Measurements from ENCODE around the gene SPACA9.

SPACA9 gene

DNA sequence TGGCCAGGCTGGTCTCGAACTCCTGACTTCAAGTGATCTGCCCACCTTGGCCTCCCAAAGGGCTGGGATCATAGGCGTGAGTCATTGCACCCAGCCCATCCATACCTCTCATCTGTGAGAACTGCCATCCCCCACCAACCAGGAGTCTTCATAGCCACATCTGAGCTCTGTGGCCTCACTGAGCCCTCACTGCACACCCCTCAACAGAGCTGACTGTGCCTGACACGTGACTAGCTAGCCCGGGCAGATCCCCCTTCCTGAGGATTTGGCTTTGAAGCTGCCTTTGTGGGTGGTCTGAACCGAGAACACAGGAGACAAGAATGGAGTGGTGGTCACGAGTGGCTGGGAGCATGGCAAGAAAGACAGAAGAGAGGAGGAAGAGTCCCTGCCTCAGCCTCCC is 16.2 kb upstream of the SPACA9 start:
- DNase-seq (ENCODE audit: insufficient read length, low spot score) (no peak), FAIRE-seq (no peak)
- TF ChIP-seq SPI1 (IDR thresholded peaks at IDR 0.05; ENCODE audit: low read depth, low read length) (no peak), POLR2A (IDR thresholded peaks at IDR 0.05; ENCODE audit: low read depth, low read length) (no peak), POU2F2 (IDR thresholded peaks at IDR 0.05; ENCODE audit: low read depth, low read length) (no peak), PAX5 (IDR thresholded peaks at IDR 0.05; ENCODE audit: insufficient read depth, low read length, severe bottlenecking) (no peak), TAF1 (IDR thresholded peaks at IDR 0.05; ENCODE audit: low read depth, low read length) (no peak), POLR2AphosphoS5 (IDR thresholded peaks at IDR 0.05; ENCODE audit: low read depth, low read length) (no peak)

DNA sequence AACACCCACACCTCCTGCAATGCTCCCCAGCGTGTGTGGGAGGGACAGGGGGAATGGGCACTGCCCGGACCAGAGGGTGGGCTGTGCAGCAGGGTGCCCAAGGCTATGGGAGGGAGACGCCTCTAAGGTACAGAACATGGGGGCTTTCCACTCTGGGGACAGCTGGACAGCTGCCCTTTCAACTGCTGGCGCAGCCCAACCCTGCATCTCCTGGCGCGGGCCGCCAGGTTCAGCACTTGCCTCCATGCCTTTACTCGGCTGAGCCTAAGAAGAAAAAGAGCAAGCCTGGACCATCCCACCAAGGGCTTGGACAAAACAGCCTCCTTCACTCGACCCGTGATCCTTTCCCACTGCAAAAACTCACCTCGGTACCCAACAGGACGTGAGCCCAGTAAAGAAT is 15.6 kb upstream of the SPACA9 start:
- DNase-seq (ENCODE audit: insufficient read length, low spot score) (no peak), FAIRE-seq (no peak)
- no peak for TF ChIP-seq POU2F2 (IDR thresholded peaks at IDR 0.05; ENCODE audit: low read depth, low read length)
- no peak for TF ChIP-seq POLR2AphosphoS5 (IDR thresholded peaks at IDR 0.05; ENCODE audit: low read depth, low read length)
- no peak for TF ChIP-seq SPI1 (IDR thresholded peaks at IDR 0.05; ENCODE audit: low read depth, low read length)
- no peak for TF ChIP-seq POLR2A (IDR thresholded peaks at IDR 0.05; ENCODE audit: low read depth, low read length)
- no peak for TF ChIP-seq PAX5 (IDR thresholded peaks at IDR 0.05; ENCODE audit: insufficient read depth, low read length, severe bottlenecking)

DNA sequence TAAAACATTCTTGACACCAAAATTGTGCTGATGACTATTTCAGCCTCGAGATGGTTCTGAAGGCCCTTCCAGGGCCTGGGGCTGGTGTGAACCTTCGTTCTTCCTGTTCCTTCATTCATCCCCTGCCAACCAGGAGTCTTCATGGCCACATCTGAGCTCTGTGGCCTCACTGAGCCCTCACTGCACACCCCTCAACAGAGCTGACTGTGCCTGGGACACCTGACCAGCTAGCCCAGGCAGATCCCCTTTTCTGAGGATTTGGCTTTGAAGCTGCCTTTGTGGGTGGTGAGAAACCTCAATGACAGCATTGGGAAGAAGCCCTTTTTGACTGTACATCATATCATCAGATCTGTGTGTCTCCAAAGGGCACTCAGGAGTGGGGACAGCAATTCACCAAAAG is 14.4 kb upstream of the SPACA9 start:
- DNase-seq (ENCODE audit: insufficient read length, low spot score): no peak
- no peak for TF ChIP-seq POLR2A (IDR thresholded peaks at IDR 0.05; ENCODE audit: low read depth, low read length)
- TF ChIP-seq PAX5 (IDR thresholded peaks at IDR 0.05; ENCODE audit: insufficient read depth, low read length, severe bottlenecking): no peak
- no peak for TF ChIP-seq POU2F2 (IDR thresholded peaks at IDR 0.05; ENCODE audit: low read depth, low read length)
- no peak for TF ChIP-seq SPI1 (IDR thresholded peaks at IDR 0.05; ENCODE audit: low read depth, low read length)
- TF ChIP-seq TAF1 (IDR thresholded peaks at IDR 0.05; ENCODE audit: low read depth, low read length): no peak
- TF ChIP-seq POLR2AphosphoS5 (IDR thresholded peaks at IDR 0.05; ENCODE audit: low read depth, low read length): no peak
- no peak for FAIRE-seq

DNA sequence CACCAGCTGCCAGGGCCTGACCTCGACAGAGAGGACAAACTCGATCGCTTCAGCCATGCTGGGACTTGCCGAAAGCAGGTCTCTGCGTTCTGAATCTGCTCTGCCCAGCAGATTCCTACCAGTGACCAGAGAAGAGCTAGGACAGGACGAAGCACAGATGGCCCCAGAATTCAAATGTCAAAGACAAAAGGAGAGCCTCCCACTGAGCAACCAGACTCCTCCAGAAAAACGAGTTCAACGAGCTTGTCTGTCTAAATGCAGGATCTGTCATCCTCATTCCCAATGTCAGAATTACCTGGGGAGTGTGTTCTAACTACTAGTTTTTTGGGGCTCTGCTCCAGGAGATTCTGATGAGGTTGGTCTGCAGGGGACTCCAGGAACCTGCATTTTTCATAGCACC is 14.0 kb upstream of the SPACA9 start:
- no peak for DNase-seq (ENCODE audit: insufficient read length, low spot score)
- no peak for FAIRE-seq
- TF ChIP-seq POLR2AphosphoS5 (IDR thresholded peaks at IDR 0.05; ENCODE audit: low read depth, low read length): no peak
- no peak for TF ChIP-seq POU2F2 (IDR thresholded peaks at IDR 0.05; ENCODE audit: low read depth, low read length)
- no peak for TF ChIP-seq PAX5 (IDR thresholded peaks at IDR 0.05; ENCODE audit: insufficient read depth, low read length, severe bottlenecking)
- no peak for TF ChIP-seq POLR2A (IDR thresholded peaks at IDR 0.05; ENCODE audit: low read depth, low read length)
- TF ChIP-seq TAF1 (IDR thresholded peaks at IDR 0.05; ENCODE audit: low read depth, low read length): no peak
- TF ChIP-seq SPI1 (IDR thresholded peaks at IDR 0.05; ENCODE audit: low read depth, low read length): no peak

DNA sequence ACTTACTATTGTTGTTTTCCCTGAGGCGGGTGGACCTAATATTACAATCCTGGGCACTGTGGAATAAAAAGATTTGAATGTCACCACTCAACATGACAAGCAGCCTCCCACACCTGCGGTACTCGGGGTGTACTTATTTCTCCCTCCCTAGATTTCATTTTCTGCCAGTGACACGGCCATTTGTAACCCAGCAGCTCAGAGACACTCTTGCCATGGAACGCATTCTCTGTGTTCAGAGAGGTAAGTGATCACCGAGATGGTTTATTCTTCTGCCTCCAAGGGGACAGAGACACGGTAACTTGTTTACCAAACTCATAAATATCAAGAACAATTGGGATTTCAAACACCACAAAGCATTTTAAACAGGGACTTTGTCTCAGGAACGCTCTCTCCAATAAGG is 11.8 kb upstream of the SPACA9 start:
- TF ChIP-seq SPI1 (IDR thresholded peaks at IDR 0.05; ENCODE audit: low read depth, low read length) (no peak), POU2F2 (IDR thresholded peaks at IDR 0.05; ENCODE audit: low read depth, low read length) (no peak), POLR2AphosphoS5 (IDR thresholded peaks at IDR 0.05; ENCODE audit: low read depth, low read length) (no peak), TAF1 (IDR thresholded peaks at IDR 0.05; ENCODE audit: low read depth, low read length) (no peak), POLR2A (IDR thresholded peaks at IDR 0.05; ENCODE audit: low read depth, low read length) (no peak), PAX5 (IDR thresholded peaks at IDR 0.05; ENCODE audit: insufficient read depth, low read length, severe bottlenecking) (no peak)
- FAIRE-seq: no peak
- DNase-seq (ENCODE audit: insufficient read length, low spot score): no peak

DNA sequence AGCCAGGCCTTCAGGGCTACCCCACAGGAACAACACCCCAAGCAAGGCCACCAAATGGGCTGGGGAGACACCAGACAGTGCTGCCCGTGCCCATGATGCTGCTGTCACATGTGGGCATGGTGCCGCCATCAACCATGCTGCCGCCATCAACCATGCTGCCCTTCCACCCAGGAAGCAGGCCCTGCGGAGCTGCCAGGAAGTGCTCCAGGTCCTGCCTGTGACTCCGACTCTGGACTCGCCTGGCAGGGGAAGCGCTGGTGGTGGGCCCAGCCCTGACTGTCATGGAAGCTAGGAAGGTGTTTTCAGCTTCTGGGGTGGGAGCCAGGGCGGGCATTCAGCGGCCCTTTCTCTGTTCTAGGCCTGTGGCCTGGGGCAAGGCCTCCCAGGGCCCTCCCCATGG is 9.4 kb upstream of the SPACA9 start:
- FAIRE-seq: no peak
- DNase-seq (ENCODE audit: insufficient read length, low spot score): no peak
- no peak for TF ChIP-seq POU2F2 (IDR thresholded peaks at IDR 0.05; ENCODE audit: low read depth, low read length)
- no peak for TF ChIP-seq SPI1 (IDR thresholded peaks at IDR 0.05; ENCODE audit: low read depth, low read length)
- no peak for TF ChIP-seq POLR2A (IDR thresholded peaks at IDR 0.05; ENCODE audit: low read depth, low read length)
- TF ChIP-seq POLR2AphosphoS5 (IDR thresholded peaks at IDR 0.05; ENCODE audit: low read depth, low read length): no peak
- no peak for TF ChIP-seq PAX5 (IDR thresholded peaks at IDR 0.05; ENCODE audit: insufficient read depth, low read length, severe bottlenecking)
- no peak for TF ChIP-seq TAF1 (IDR thresholded peaks at IDR 0.05; ENCODE audit: low read depth, low read length)

DNA sequence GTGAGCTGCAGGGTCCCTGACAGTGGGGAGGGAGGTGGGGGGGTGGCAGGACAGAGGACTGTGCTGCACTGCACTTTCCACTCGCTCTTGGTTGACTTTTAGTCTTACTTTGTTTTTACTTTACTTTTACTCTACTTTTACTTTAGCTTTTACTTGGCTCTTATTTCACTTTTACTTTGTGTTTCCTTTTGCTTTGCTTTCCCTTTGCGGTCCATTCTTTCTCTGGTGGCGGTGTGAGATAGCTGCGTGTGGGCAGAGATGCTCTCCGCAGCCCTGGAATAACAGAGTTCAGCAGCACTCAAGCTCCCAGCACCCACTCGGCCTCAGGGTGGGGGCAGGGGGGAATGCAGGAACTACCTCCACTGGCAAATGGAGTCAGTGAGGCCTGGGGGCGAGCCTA is 5.3 kb upstream of the SPACA9 start:
- FAIRE-seq: no peak
- TF ChIP-seq POLR2AphosphoS5 (IDR thresholded peaks at IDR 0.05; ENCODE audit: low read depth, low read length): no peak
- no peak for TF ChIP-seq PAX5 (IDR thresholded peaks at IDR 0.05; ENCODE audit: insufficient read depth, low read length, severe bottlenecking)
- no peak for TF ChIP-seq TAF1 (IDR thresholded peaks at IDR 0.05; ENCODE audit: low read depth, low read length)
- no peak for TF ChIP-seq SPI1 (IDR thresholded peaks at IDR 0.05; ENCODE audit: low read depth, low read length)
- TF ChIP-seq POU2F2 (IDR thresholded peaks at IDR 0.05; ENCODE audit: low read depth, low read length): no peak
- no peak for TF ChIP-seq POLR2A (IDR thresholded peaks at IDR 0.05; ENCODE audit: low read depth, low read length)
- no peak for DNase-seq (ENCODE audit: insufficient read length, low spot score)

DNA sequence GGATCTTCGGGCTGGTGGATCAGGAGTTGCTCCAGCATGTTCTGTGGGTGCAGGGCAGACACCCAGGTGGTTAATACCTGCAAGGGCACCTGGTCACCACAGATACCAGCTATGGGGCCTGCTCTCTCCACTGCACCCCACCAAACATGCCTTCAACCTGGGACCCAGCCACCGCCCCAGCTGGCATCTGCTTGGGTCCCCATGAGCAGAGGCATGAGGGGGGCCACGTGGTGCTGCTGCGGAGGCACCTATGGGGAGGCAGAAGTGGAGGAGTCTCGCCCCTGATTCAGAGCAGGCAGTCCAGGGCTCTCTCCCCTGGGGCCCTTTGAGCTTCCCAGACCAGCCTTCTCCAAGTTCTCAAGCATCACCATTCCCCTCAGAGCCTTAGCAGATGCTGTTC is 3.5 kb upstream of the SPACA9 start:
- DNase-seq (ENCODE audit: insufficient read length, low spot score): no peak
- TF ChIP-seq POLR2AphosphoS5 (IDR thresholded peaks at IDR 0.05; ENCODE audit: low read depth, low read length) (no peak), POU2F2 (IDR thresholded peaks at IDR 0.05; ENCODE audit: low read depth, low read length) (no peak), TAF1 (IDR thresholded peaks at IDR 0.05; ENCODE audit: low read depth, low read length) (no peak)
- FAIRE-seq: no peak

DNA sequence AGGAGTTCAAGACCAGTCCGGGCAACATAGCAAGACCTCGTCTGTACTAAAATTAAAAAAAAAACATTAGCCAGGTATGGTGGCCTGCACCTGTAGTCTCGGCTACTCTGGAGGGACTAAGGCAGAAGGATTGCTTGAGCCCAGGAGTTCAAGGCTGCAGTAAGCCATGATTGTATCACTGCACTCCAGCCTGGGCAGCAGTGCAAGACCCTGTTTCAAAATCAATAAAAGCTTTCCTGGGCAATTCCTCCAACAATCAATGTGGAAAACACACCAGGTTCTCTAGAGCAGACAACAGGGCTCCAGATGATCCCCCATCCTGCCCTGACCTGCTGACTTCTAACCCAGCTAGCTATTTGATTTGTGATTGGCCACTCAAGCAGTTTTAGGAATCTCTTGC is 1.8 kb upstream of the SPACA9 start:
- no peak for DNase-seq (ENCODE audit: insufficient read length, low spot score)
- no peak for FAIRE-seq
- TF ChIP-seq TAF1 (IDR thresholded peaks at IDR 0.05; ENCODE audit: low read depth, low read length): no peak
- TF ChIP-seq PAX5 (IDR thresholded peaks at IDR 0.05; ENCODE audit: insufficient read depth, low read length, severe bottlenecking): no peak
- TF ChIP-seq POU2F2 (IDR thresholded peaks at IDR 0.05; ENCODE audit: low read depth, low read length): no peak
- TF ChIP-seq SPI1 (IDR thresholded peaks at IDR 0.05; ENCODE audit: low read depth, low read length): no peak
- TF ChIP-seq POLR2AphosphoS5 (IDR thresholded peaks at IDR 0.05; ENCODE audit: low read depth, low read length): no peak
- TF ChIP-seq POLR2A (IDR thresholded peaks at IDR 0.05; ENCODE audit: low read depth, low read length): no peak

DNA sequence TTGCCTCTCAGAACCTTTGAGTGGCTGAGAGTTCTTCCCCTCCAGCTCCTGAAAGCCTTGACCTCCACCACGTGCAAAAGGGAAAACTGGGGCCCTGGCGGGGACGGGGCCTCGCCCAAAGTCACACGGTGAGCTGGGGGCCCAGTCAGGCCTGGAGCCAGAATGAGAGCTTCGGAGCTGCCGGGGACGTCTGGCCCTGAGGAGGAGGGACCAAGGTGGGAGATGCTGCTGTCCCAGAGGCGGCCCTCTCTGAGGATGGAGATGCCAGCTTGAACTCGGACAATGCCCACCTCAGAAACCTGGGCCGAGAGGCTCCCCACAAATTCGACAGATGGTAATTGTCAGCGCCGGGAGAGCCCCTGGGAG is 1.3 kb upstream of the SPACA9 start:
- TF ChIP-seq SPI1 (IDR thresholded peaks at IDR 0.05; ENCODE audit: low read depth, low read length) (no peak), PAX5 (IDR thresholded peaks at IDR 0.05; ENCODE audit: insufficient read depth, low read length, severe bottlenecking) (no peak), POLR2AphosphoS5 (IDR thresholded peaks at IDR 0.05; ENCODE audit: low read depth, low read length) (no peak), POLR2A (IDR thresholded peaks at IDR 0.05; ENCODE audit: low read depth, low read length) (no peak), POU2F2 (IDR thresholded peaks at IDR 0.05; ENCODE audit: low read depth, low read length) (no peak), TAF1 (IDR thresholded peaks at IDR 0.05; ENCODE audit: low read depth, low read length) (no peak)
- DNase-seq (ENCODE audit: insufficient read length, low spot score) (no peak), FAIRE-seq (no peak)

Data from GM12891 (cell line).